HG02610 (cell line): ENCODE measurements around the gene NKAIN4.

ENCODE experiments used
- ATAC-seq: cut with Tn5 transposase; IDR thresholded peaks from one replicate; pipeline ENCODE4 v1.9.1; 2021; ENCODE audit warnings: mild to moderate bottlenecking, moderate library complexity; ENCODE audit not compliant: unreplicated experiment

The NKAIN4 gene

GRCh38 chr20:63274381-63275228 is 20.3 kb upstream of the NKAIN4 start:
- ATAC-seq, result no peak

GRCh38 chr20:63273635-63274380 is 19.5 kb upstream of the NKAIN4 start:
- no peak for ATAC-seq

GRCh38 chr20:63273059-63273579 is 18.9 kb upstream of the NKAIN4 start:
- no peak for ATAC-seq

GRCh38 chr20:63272105-63273058 is 18.1 kb upstream of the NKAIN4 start, which contains the start of gene ARFGAP1:
Gene ARFGAP1 (plus strand): TSS chr20:63272813. CDS start chr20:63275581, 2,768 bp downstream.
- peak; percentile 83 for ATAC-seq

- no peak for ATAC-seq
Observed at GRCh38 chr20:63270606-63271325, 16.5 kb upstream of the NKAIN4 start.

- ATAC-seq, result no peak
Observed at GRCh38 chr20:63269724-63270123, 15.5 kb upstream of the NKAIN4 start.

GRCh38 chr20:63268671-63269439 is 14.6 kb upstream of the NKAIN4 start:
- no peak for ATAC-seq

- no peak for ATAC-seq
Observed at GRCh38 chr20:63268256-63268655, 14.0 kb upstream of the NKAIN4 start.

GRCh38 chr20:63267691-63268090 is 13.4 kb upstream of the NKAIN4 start:
- no peak for ATAC-seq

GRCh38 chr20:63265891-63266515 is 11.7 kb upstream of the NKAIN4 start:
- no peak for ATAC-seq

- ATAC-seq, result no peak
Observed at GRCh38 chr20:63264519-63264918, 10.3 kb upstream of the NKAIN4 start.

GRCh38 chr20:63264000-63264399 is 9.7 kb upstream of the NKAIN4 start:
- ATAC-seq, result no peak

- ATAC-seq, result no peak
Observed at GRCh38 chr20:63262836-63263235, 8.6 kb upstream of the NKAIN4 start.

- no peak for ATAC-seq
Observed at GRCh38 chr20:63261795-63262528, 7.7 kb upstream of the NKAIN4 start.

- ATAC-seq, result no peak
Observed at GRCh38 chr20:63261060-63261794, 7.0 kb upstream of the NKAIN4 start.

- ATAC-seq, result no peak
Observed at GRCh38 chr20:63260521-63260920, 6.3 kb upstream of the NKAIN4 start.

GRCh38 chr20:63259734-63260460 is 5.6 kb upstream of the NKAIN4 start:
- ATAC-seq, result no peak
